Skeletal muscle tissue (tissue), 4 donors: ENCODE results near the gene BLOC1S1. TPM values are rescaled to one million over a fixed set of nuclear protein-coding genes. Genes with fewer than 3 reads are reported as not detected.

Source experiments
- H3K27ac ChIP-seq: one replicate; pipeline ENCODE4 v1.7.0; 2013; ENCODE audit warnings: mild to moderate bottlenecking, low read depth, low read length, inconsistent platforms
- H3K27me3 ChIP-seq, 3 donors: one replicate each; pipeline ENCODE4 v1.7.0; 2013; ENCODE audit warnings: low read length in 3 of 3; ENCODE audit not compliant: control insufficient read depth in 3 of 3, insufficient read depth in 3 of 3
- H3K36me3 ChIP-seq, 3 donors: one replicate each; pipeline ENCODE4 v1.7.0; 2013; ENCODE audit warnings: low read length in 3 of 3; ENCODE audit not compliant: control insufficient read depth in 3 of 3, insufficient read depth in 3 of 3
- H3K4me1 ChIP-seq, 3 donors: one replicate each; pipeline ENCODE4 v1.7.0; 2013; ENCODE audit warnings: low read length in 3 of 3, mild to moderate bottlenecking in 3 of 3; ENCODE audit not compliant: control insufficient read depth in 3 of 3, insufficient read depth in 3 of 3
- H3K4me3 ChIP-seq, 3 donors: one replicate each; pipeline ENCODE4 v1.7.0; 2013; ENCODE audit warnings: low read length in 3 of 3
- H3K9ac ChIP-seq, 3 donors: one replicate each; pipeline ENCODE4 v1.7.0; 2013; ENCODE audit warnings: low read length in 3 of 3, mild to moderate bottlenecking in 3 of 3, moderate library complexity in 2 of 3, low read depth in 1 of 3
- H3K9me3 ChIP-seq, 3 donors: one replicate each; pipeline ENCODE4 v1.7.0; 2013; ENCODE audit warnings: low read length in 3 of 3; ENCODE audit not compliant: control insufficient read depth in 3 of 3
- total RNA-seq: library from RNA; depleted of rRNA; stranded (reverse); fragments of >200 nt; gene quantifications from one replicate; pipeline ENCODE4 v1.2.3, GENCODE V29; 2014
- donor health status: Osteomylitis.

BLOC1S1 gene
- total RNA-seq, 1 donor from 2014 or later: 42.3 TPM

- Histone ChIP-seq H3K27me3 (no peaks in the 10 kb centered on the region), H3K9me3 (no peaks in the 10 kb centered on the region), H3K27ac (peak overlapping the region; percentile 42), H3K9ac (peak overlapping the region in 1 of 3 donors; percentile 69), H3K4me1 (peaks cover 42 to 54% (median 46%) of the 10 kb centered on the region in 3 donors), H3K4me3 (no peak overlapping the region), H3K36me3 (peaks cover 49 to 60% (median 60%) of the 10 kb centered on the region in 3 donors)
Measured at GRCh38 chr12:55699471-55700055, 16.3 kb upstream of the BLOC1S1 start.

GRCh38 chr12:55700255-55701018, 15.4 kb upstream of the BLOC1S1 start:
- Histone ChIP-seq H3K9me3 (no peaks in the 10 kb centered on the region), H3K27me3 (no peaks in the 10 kb centered on the region), H3K9ac (peak overlapping the region; percentile 33 to 69 (median 51)), H3K4me3 (peak overlapping the region; percentile 35 to 67 (median 63)), H3K27ac (peak overlapping the region; percentile 42), H3K36me3 (peaks cover 40 to 51% (median 51%) of the 10 kb centered on the region in 3 donors), H3K4me1 (peaks cover 50 to 63% (median 54%) of the 10 kb centered on the region in 3 donors)

GRCh38 chr12:55702861-55703260, 13.0 kb upstream of the BLOC1S1 start:
- H3K27me3 ChIP-seq: no peaks in the 10 kb centered on the region
- peak overlapping the region; percentile 76 to 97 (median 94) for H3K9ac ChIP-seq
- no peaks in the 10 kb centered on the region for H3K9me3 ChIP-seq
- peaks cover 57 to 76% (median 58%) of the 10 kb centered on the region in 3 donors for H3K4me1 ChIP-seq
- H3K27ac ChIP-seq: peak overlapping the region; percentile 89
- H3K36me3 ChIP-seq: peaks cover 17 to 27% (median 27%) of the 10 kb centered on the region in 3 donors
- peak overlapping the region; percentile 73 to 97 (median 90) for H3K4me3 ChIP-seq

- Histone ChIP-seq H3K4me3 (peak overlapping the region; percentile 73 to 97 (median 90)), H3K9ac (peak overlapping the region; percentile 91 to 97 (median 94)), H3K36me3 (peaks cover 14 to 23% (median 23%) of the 10 kb centered on the region in 3 donors), H3K27me3 (no peaks in the 10 kb centered on the region), H3K9me3 (no peaks in the 10 kb centered on the region), H3K27ac (peak overlapping the region; percentile 89), H3K4me1 (peaks cover 58 to 76% (median 58%) of the 10 kb centered on the region in 3 donors)
Measured at GRCh38 chr12:55703288-55703687, 12.6 kb upstream of the BLOC1S1 start.

- Histone ChIP-seq H3K9ac (peak overlapping the region; percentile 91 to 97 (median 94)), H3K4me1 (peaks cover 63 to 83% (median 64%) of the 10 kb centered on the region in 3 donors), H3K4me3 (peak overlapping the region; percentile 73 to 97 (median 90)), H3K27ac (peak overlapping the region; percentile 89), H3K9me3 (no peaks in the 10 kb centered on the region), H3K36me3 (peaks cover 7 to 17% (median 15%) of the 10 kb centered on the region in 3 donors), H3K27me3 (no peaks in the 10 kb centered on the region)
Measured at GRCh38 chr12:55703901-55704761, 11.7 kb upstream of the BLOC1S1 start.

GRCh38 chr12:55704824-55705718, 10.8 kb upstream of the BLOC1S1 start:
- Histone ChIP-seq H3K4me1 (peaks cover 60 to 78% (median 63%) of the 10 kb centered on the region in 3 donors), H3K9me3 (no peaks in the 10 kb centered on the region), H3K27me3 (no peaks in the 10 kb centered on the region), H3K9ac (peak overlapping the region; percentile 91 to 97 (median 94)), H3K4me3 (peak overlapping the region; percentile 73 to 97 (median 90)), H3K27ac (peak overlapping the region; percentile 89), H3K36me3 (peaks cover 4 to 9% (median 6%) of the 10 kb centered on the region in 3 donors)

GRCh38 chr12:55705782-55706402, 10.0 kb upstream of the BLOC1S1 start:
- H3K4me1 ChIP-seq: peaks cover 52 to 70% (median 55%) of the 10 kb centered on the region in 3 donors
- H3K4me3 ChIP-seq: peak overlapping the region; percentile 73 to 97 (median 90)

GRCh38 chr12:55706568-55707218, 9.2 kb upstream of the BLOC1S1 start:
- H3K4me1 ChIP-seq: peaks cover 47 to 63% (median 47%) of the 10 kb centered on the region in 3 donors
- peaks cover 0 to 2% (median 0%) of the 10 kb centered on the region in 3 donors for H3K36me3 ChIP-seq
- peak overlapping the region; percentile 91 to 97 (median 94) for H3K9ac ChIP-seq
- peak overlapping the region; percentile 89 for H3K27ac ChIP-seq
- no peaks in the 10 kb centered on the region for H3K27me3 ChIP-seq
- H3K4me3 ChIP-seq: peak overlapping the region; percentile 73 to 97 (median 90)
- no peaks in the 10 kb centered on the region for H3K9me3 ChIP-seq

More at GRCh38 chr12:55705782-55706402, 10.0 kb upstream of the BLOC1S1 start:
- peak overlapping the region; percentile 91 to 97 (median 94) for H3K9ac ChIP-seq
- H3K27ac ChIP-seq: peak overlapping the region; percentile 89
- peaks cover 0 to 3% (median 2%) of the 10 kb centered on the region in 3 donors for H3K36me3 ChIP-seq
- no peaks in the 10 kb centered on the region for H3K27me3 ChIP-seq
- no peaks in the 10 kb centered on the region for H3K9me3 ChIP-seq
